GM23338 (cell line): Measurements from ENCODE around the gene KIFC3. TPM values are rescaled to one million over a fixed set of nuclear protein-coding genes. Genes with fewer than 3 reads are reported as not detected.
"Not testable (repeated sequence)": the region's sequence is repeated elsewhere in the genome, so short reads cannot be mapped to it uniquely, and the experiment has no call there.

Experiments
- ATAC-seq: fragments of 200-7000 bp; cut with Tn5 transposase; 3 replicates; pipeline ENCODE4 v1.9.1; 2020
- DNase-seq: peaks from one replicate; pipeline ENCODE4 v3.0.0-alpha.2; 2015; ENCODE audit warnings: low spot score
- H2AFZ ChIP-seq: fragments of 200-600 bp; sonication (generic); 2 replicates; pipeline ENCODE4 v1.8.0; 2016; ENCODE audit warnings: antibody characterized with exemption, mild to moderate bottlenecking, moderate library complexity
- H3F3A ChIP-seq: fragments of 200-600 bp; sonication (generic); replicated peaks from 2 replicates; pipeline ENCODE4 v1.8.0; 2017; ENCODE audit warnings: antibody characterized with exemption, mixed run types, low read depth
- H3K27ac ChIP-seq: fragments of 200-600 bp; sonication (generic); 2 replicates; pipeline ENCODE4 v1.6.1; 2016; ENCODE audit warnings: low read depth
- H3K27me3 ChIP-seq: fragments of 200-600 bp; sonication (generic); 2 replicates; pipeline ENCODE4 v1.8.0; 2016; ENCODE audit warnings: mild to moderate bottlenecking, mixed run types, moderate library complexity; ENCODE audit not compliant: insufficient read depth
- H3K36me3 ChIP-seq: fragments of 200-600 bp; sonication (generic); 2 replicates; pipeline ENCODE4 v1.8.0; 2016; ENCODE audit warnings: mild to moderate bottlenecking; ENCODE audit not compliant: insufficient read depth
- H3K4me1 ChIP-seq: fragments of 200-600 bp; sonication (generic); 2 replicates; pipeline ENCODE4 v1.8.0; 2016; ENCODE audit warnings: mild to moderate bottlenecking, moderate library complexity; ENCODE audit not compliant: insufficient read depth
- H3K4me2 ChIP-seq: fragments of 200-600 bp; sonication (generic); 2 replicates; pipeline ENCODE4 v1.7.1; 2017; ENCODE audit warnings: mixed run types
- H3K4me3 ChIP-seq: fragments of 200-600 bp; sonication (generic); 2 replicates; pipeline ENCODE4 v1.6.1; 2016; ENCODE audit warnings: mixed run types
- H3K79me2 ChIP-seq: fragments of 200-600 bp; sonication (generic); replicated peaks from 2 replicates; pipeline ENCODE4 v1.8.0; 2017; ENCODE audit warnings: mild to moderate bottlenecking; ENCODE audit not compliant: insufficient read depth
- H3K9me2 ChIP-seq: fragments of 200-600 bp; sonication (generic); 2 replicates; pipeline ENCODE4 v1.8.0; 2017; ENCODE audit not compliant: insufficient read depth
- H4K20me1 ChIP-seq: fragments of 200-600 bp; sonication (generic); replicated peaks from 2 replicates; pipeline ENCODE4 v1.8.0; 2017; ENCODE audit warnings: mild to moderate bottlenecking; ENCODE audit not compliant: insufficient read depth
- H3K27ac Mint-ChIP-seq: 2 replicates; pipeline ENCODE4 v1.8.0; 2020; ENCODE audit warnings: inconsistent platforms, mild to moderate bottlenecking, moderate library complexity, mixed read lengths
- H3K27me3 Mint-ChIP-seq: 3 replicates; pipeline ENCODE4 v1.8.0; 2022; ENCODE audit warnings: low read depth, mild to moderate bottlenecking, moderate library complexity, mixed read lengths, inconsistent platforms; ENCODE audit not compliant: insufficient read depth, poor library complexity
- H3K36me3 Mint-ChIP-seq: 3 replicates; pipeline ENCODE4 v1.8.0; 2021; ENCODE audit warnings: low read depth, mild to moderate bottlenecking, inconsistent platforms, moderate library complexity, mixed read lengths
- H3K4me1 Mint-ChIP-seq: 3 replicates; pipeline ENCODE4 v1.8.0; 2020; ENCODE audit warnings: mild to moderate bottlenecking, inconsistent platforms, mixed read lengths
- H3K4me3 Mint-ChIP-seq: 3 replicates; pipeline ENCODE4 v1.8.0; 2021; ENCODE audit warnings: moderate library complexity, mild to moderate bottlenecking, inconsistent platforms, mixed read lengths
- H3K9me3 Mint-ChIP-seq: 3 replicates; pipeline ENCODE4 v1.8.0; 2020; ENCODE audit warnings: moderate library complexity, mild to moderate bottlenecking, inconsistent platforms, mixed read lengths
- CREB1 ChIP-seq: fragments of 250-450 bp; sonication (Bioruptor Pico); IDR thresholded peaks from 2 replicates; pipeline ENCODE4 v1.5.0; 2020; ENCODE audit warnings: low read depth, mild to moderate bottlenecking, moderate library complexity
- CTCF ChIP-seq, 2 experiments: fragments of 200-600 bp in 1 of 2; sonication (generic) in 1 of 2; conservative IDR thresholded peaks; 2 replicates each; pipeline versions ENCODE4 v1.5.1 to v1.6.1; 2016 to 2017; ENCODE audit warnings: antibody characterized with exemption in 2 of 2, low read depth in 2 of 2, mild to moderate bottlenecking in 2 of 2, moderate library complexity in 1 of 2
- ETS1 ChIP-seq: IDR thresholded peaks from 2 replicates; pipeline ENCODE4 v1.6.1; 2016; ENCODE audit warnings: antibody characterized with exemption
- EZH2 ChIP-seq: fragments of 200-600 bp; sonication (generic); IDR thresholded peaks from one replicate; pipeline ENCODE4 v1.8.0; 2017; ENCODE audit warnings: antibody characterized with exemption, mild to moderate bottlenecking, low read depth; ENCODE audit not compliant: unreplicated experiment
- EZH2phosphoT487 ChIP-seq: fragments of 200-600 bp; sonication (generic); IDR thresholded peaks from one replicate; pipeline ENCODE4 v1.8.1; 2018; ENCODE audit warnings: antibody characterized with exemption; ENCODE audit not compliant: unreplicated experiment
- JUNB ChIP-seq: IDR thresholded peaks from one replicate; pipeline ENCODE4 v1.6.1; 2016; ENCODE audit warnings: antibody characterized with exemption; ENCODE audit not compliant: unreplicated experiment
- NANOG ChIP-seq: IDR thresholded peaks from 2 replicates; pipeline ENCODE4 v1.6.1; 2016; ENCODE audit warnings: antibody characterized with exemption, borderline replicate concordance
- STAT1 ChIP-seq: IDR thresholded peaks from one replicate; pipeline ENCODE4 v1.6.1; 2016; ENCODE audit warnings: antibody characterized with exemption; ENCODE audit not compliant: unreplicated experiment
- ZNF114 ChIP-seq: fragments of 250-450 bp; sonication (Bioruptor Pico); IDR thresholded peaks from 2 replicates; pipeline ENCODE4 v1.5.0; 2020; ENCODE audit warnings: mild to moderate bottlenecking, moderate library complexity
- ZNF462 ChIP-seq: fragments of 250-450 bp; sonication (Bioruptor Pico); IDR thresholded peaks from 2 replicates; pipeline ENCODE4 v1.5.0; 2020; ENCODE audit warnings: mild to moderate bottlenecking, moderate library complexity
- polyA plus RNA-seq: library from polyadenylated mRNA; unstranded; fragments of >200 nt; fragmentation: Nextera tagmentation; extraction: Ambion mirVana; gene quantifications from 2 replicates; pipeline ENCODE4 v1.2.1, GENCODE V29; 2016
- total RNA-seq: library from RNA; depleted of rRNA; stranded (reverse); fragments of >200 nt; shearing (Covaris generic); gene quantifications from 2 replicates; pipeline ENCODE4 v1.2.3, GENCODE V29; 2014

Gene KIFC3
- total and polyA plus RNA-seq, 2 experiments from 2014 or later, result 4.4 to 12.5 TPM

GRCh38 chr16:57783116-57783515, 19.2 kb downstream of the KIFC3 start (continued):
- TF ChIP-seq ZNF462 (CRISPR knock-in tag) (no peak), NANOG (no peak), ETS1 (no peak), JUNB (no peak), EZH2 (no peak), CREB1 (CRISPR knock-in tag) (no peak), EZH2phosphoT487 (no peak), STAT1 (no peak), ZNF114 (no peak), CTCF (conservative IDR thresholded peaks at IDR 0.05; ENCODE audit: low read depth in 2 of 2) (no peak)

- not testable (repeated sequence) for H3K27me3 Mint-ChIP-seq, H3K36me3 Mint-ChIP-seq, H3K79me2 ChIP-seq, H3K4me2 ChIP-seq, H2AFZ ChIP-seq, H3K27ac Mint-ChIP-seq, DNase-seq, H3K4me3 Mint-ChIP-seq, H3K36me3 ChIP-seq, H3K27ac ChIP-seq, H3K9me3 Mint-ChIP-seq, H3K9me2 ChIP-seq, H3F3A ChIP-seq, ATAC-seq, H4K20me1 ChIP-seq, H3K4me1 ChIP-seq, H3K4me3 ChIP-seq, H3K27me3 ChIP-seq
- H3K4me1 Mint-ChIP-seq, result peaks cover 11% of the 10 kb centered on the region; the same call in 2 of the 3 replicates
Observed at GRCh38 chr16:57782607-57783055, 19.7 kb downstream of the KIFC3 start.
